Right cardiac atrium (tissue), 5 donors: ENCODE measurements around the gene PPP1R11. TPM values are rescaled to one million over a fixed set of nuclear protein-coding genes. Genes with fewer than 3 reads are reported as not detected.
"Not testable (repeated sequence)": the region's sequence is repeated elsewhere in the genome, so short reads cannot be mapped to it uniquely, and the experiment has no call there.

ENCODE experiments used
- ATAC-seq, 2 donors: fragments of 200-7000 bp; cut with Tn5 transposase; one replicate each; pipeline versions ENCODE4 v1.8.0 to v1.9.1; 2020; ENCODE audit warnings: moderate library complexity in 2 of 2, mild to moderate bottlenecking in 1 of 2
- DNase-seq, 3 donors: peaks; one replicate each; pipeline ENCODE4 v3.0.0-alpha.2; 2020
- H3K27ac ChIP-seq: one replicate; pipeline ENCODE4 v1.5.1; 2013; ENCODE audit warnings: mild to moderate bottlenecking, low read length, control low read depth, moderate library complexity
- H3K27me3 ChIP-seq: one replicate; pipeline ENCODE4 v1.6.1; 2013; ENCODE audit not compliant: control insufficient read depth, insufficient read depth
- H3K4me1 ChIP-seq: one replicate; pipeline ENCODE4 v1.6.1; 2013; ENCODE audit warnings: low read length; ENCODE audit not compliant: control insufficient read depth, insufficient read depth
- H3K4me3 ChIP-seq: one replicate; pipeline ENCODE4 v1.5.1; 2013; ENCODE audit warnings: low read length, control low read depth
- H3K9me3 ChIP-seq: one replicate; pipeline ENCODE4 v1.6.1; 2013; ENCODE audit warnings: low read length; ENCODE audit not compliant: control insufficient read depth
- WGBS: extraction: QIAGEN DNeasy Blood & Tissue Kit; methylation state at CpG from one replicate; pipeline ENCODE4 v1.1.7; 2013; 5-methylcytosine and 5-hydroxymethylcytosine counted together
- intact Hi-C, 4 donors: fragments of 100-400 bp; cut with DNase I; formaldehyde crosslinking; loops; one replicate each; pipeline versions ENCODE4 v1.11.0 to v1.14.0; 2022 to 2023
- polyA plus RNA-seq: library from polyadenylated mRNA; stranded (reverse); fragments of 200-250 nt; gene quantifications from one replicate; pipeline ENCODE4 v1.2.3, GENCODE V29; 2013
- total RNA-seq, 4 donors: library from RNA; stranded (reverse); fragmentation: NEBNext Ultra II Directional; extraction: Animal tissue kit (Norgen Biotek cat#: 25700); gene quantifications; one replicate each; pipeline ENCODE4 v1.2.1, GENCODE V29; 2021
- donor health status: healthy with polysubstance abuse.
- donor health status: DM: no; HTN: yes; CAD: no.
- donor health status: DM: no; HTN: no; CAD: no.
- donor health status: DM: no; HTN: yes; CAD: no; lungs with severe emphysema.
- donor health status: DM: yes; HTN: yes; CAD: no.

Gene PPP1R11
- total and polyA plus RNA-seq, 5 donors, result 50.3 to 59.3 (median 51.0) TPM

- Histone ChIP-seq H3K27me3 (peaks cover 2% of the 10 kb centered on the region), H3K9me3 (no peaks in the 10 kb centered on the region), H3K4me1 (no peaks in the 10 kb centered on the region), H3K4me3 (no peak overlapping the region), H3K27ac (no peak overlapping the region)
- intact Hi-C loops, result no loop called here
- 76% methylated on average over 10 of the region's 10 CpGs for WGBS
- no peak for ATAC-seq
- DNase-seq, result no peak
These were observed 45.5 kb downstream of the PPP1R11 start for GRCh38 chr6:30112402-30112994.

DNA sequence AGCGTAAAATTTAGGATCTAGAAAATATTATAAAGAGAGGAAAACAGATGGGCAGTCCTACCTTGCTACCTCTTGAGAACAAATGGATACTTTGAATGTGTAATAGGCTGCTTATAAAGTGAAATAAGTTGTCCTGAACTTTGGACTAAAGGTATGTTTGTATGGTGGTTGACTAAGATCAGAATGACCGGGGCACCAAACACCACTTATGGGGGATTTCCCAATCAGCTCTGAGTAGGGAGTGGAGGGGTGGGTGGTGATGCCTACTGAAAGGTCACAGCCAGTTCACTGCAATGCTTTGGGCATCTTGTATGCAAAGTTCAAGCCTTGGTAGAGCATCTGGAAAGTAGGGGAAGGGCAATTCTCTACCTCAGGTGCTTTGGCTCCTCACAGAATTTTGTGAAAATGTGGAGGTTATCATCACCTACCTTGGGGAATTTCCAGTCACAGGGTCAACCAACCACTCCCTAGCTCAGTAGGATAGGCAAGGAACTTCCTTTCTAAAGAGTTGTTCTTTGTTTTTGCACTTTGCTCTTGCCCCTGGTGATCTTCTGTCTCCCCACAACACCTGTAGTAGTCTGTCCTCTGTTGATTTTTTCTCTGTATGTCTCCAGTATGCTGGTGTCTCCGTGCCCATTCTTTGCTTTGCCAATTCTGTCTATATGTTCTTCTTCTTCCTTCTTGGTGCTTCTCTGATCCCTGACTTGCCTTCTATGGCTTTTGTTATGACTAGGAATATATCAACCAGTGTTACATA lies 46.2 kb downstream of the PPP1R11 start, which contains the start of gene TRIM31:
TSS of gene TRIM31 (minus strand) at position 88 of the 757 bp plus-strand sequence. CDS start 285 bp downstream, outside the sequence.
- Histone ChIP-seq H3K27me3 (peaks cover 2% of the 10 kb centered on the region), H3K4me1 (no peaks in the 10 kb centered on the region), H3K27ac (no peak within 1 kb of the TSS), H3K9me3 (no peaks in the 10 kb centered on the region), H3K4me3 (no peak within 1 kb of the TSS)
- DNase-seq (no peak), ATAC-seq (no peak)
- WGBS, result 78% methylated on average over 3 of the region's 3 CpGs
- intact Hi-C loops, result no loop called here

- no peak for DNase-seq
- H3K27me3 ChIP-seq, result peaks cover 2% of the 10 kb centered on the region
- H3K4me3 ChIP-seq, result no peak overlapping the region
- ATAC-seq, result no peak
- no peaks in the 10 kb centered on the region for H3K4me1 ChIP-seq
- 67% methylated on average over 1 of the region's 1 CpG for WGBS
- no peak overlapping the region for H3K27ac ChIP-seq
- no peaks in the 10 kb centered on the region for H3K9me3 ChIP-seq
- intact Hi-C loops, result no loop called here
These were observed 46.8 kb downstream of the PPP1R11 start for GRCh38 chr6:30113841-30114240.

GRCh38 chr6:30116724-30117123 lies 49.7 kb downstream of the PPP1R11 start:
- Histone ChIP-seq H3K4me3 (no peak overlapping the region), H3K4me1 (no peaks in the 10 kb centered on the region), H3K27ac (no peak overlapping the region), H3K9me3 (no peaks in the 10 kb centered on the region), H3K27me3 (peaks cover 2% of the 10 kb centered on the region)
- no peak for ATAC-seq
- WGBS, result 75% methylated on average over 6 of the region's 6 CpGs
- intact Hi-C loops, result no loop called here
- DNase-seq, result no peak

DNA sequence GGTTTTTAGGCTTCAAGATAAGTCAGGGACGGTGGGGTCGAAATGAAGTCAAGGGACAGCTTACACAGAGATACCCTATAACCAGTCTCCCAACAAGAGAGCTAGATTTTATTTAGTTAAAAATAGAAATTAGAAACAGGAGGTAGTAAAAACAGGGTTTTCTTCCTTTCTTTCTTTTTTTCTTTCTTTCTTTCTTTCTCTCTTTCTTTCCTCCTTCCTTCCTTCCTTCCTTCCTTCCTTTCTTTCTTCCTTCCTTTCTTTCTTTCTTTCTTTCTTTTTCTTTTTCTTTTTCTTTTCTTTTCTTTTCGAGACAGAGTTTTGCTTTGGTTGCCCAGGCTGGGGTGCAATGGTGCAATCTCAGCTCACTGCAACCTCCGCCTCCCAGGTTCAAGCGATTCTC lies 51.7 kb downstream of the PPP1R11 start:
- DNase-seq, ATAC-seq, intact Hi-C loops, H3K4me3 ChIP-seq, H3K27me3 ChIP-seq, H3K9me3 ChIP-seq, H3K4me1 ChIP-seq, H3K27ac ChIP-seq: not testable (repeated sequence)
- 83% methylated on average over 5 of the region's 5 CpGs for WGBS

Other genes starting within 250 kb of the PPP1R11 start
- 1 to 10 TPM in 1 of 4 donors, under 1 TPM in 1, not detected in 2; 0.18 to 1.2 TPM for gene HLA-G, start 239.4 kb upstream of the PPP1R11 start, total RNA-seq
- gene HLA-G, start 239.4 kb upstream of the PPP1R11 start, polyA plus RNA-seq, result not detected
- gene HLA-A, start 124.7 kb upstream of the PPP1R11 start, total RNA-seq, result 100 to 1,000 TPM; 215 to 449 (median 319) TPM
- 287 TPM for gene HLA-A, start 124.7 kb upstream of the PPP1R11 start, polyA plus RNA-seq
- gene POLR1H, start 5.9 kb upstream of the PPP1R11 start, total RNA-seq, result 10 to 100 TPM; 15.0 to 18.9 (median 16.9) TPM
- 20.3 TPM for gene POLR1H, start 5.9 kb upstream of the PPP1R11 start, polyA plus RNA-seq
- gene RNF39, start 8.6 kb downstream of the PPP1R11 start, total RNA-seq, result not detected
- not detected for gene RNF39, start 8.6 kb downstream of the PPP1R11 start, polyA plus RNA-seq
- not detected for gene TRIM31, start 45.9 kb downstream of the PPP1R11 start, total RNA-seq
- gene TRIM31, start 45.9 kb downstream of the PPP1R11 start, polyA plus RNA-seq, result not detected
- not detected for gene TRIM40, start 68.9 kb downstream of the PPP1R11 start, total RNA-seq
- gene TRIM40, start 68.9 kb downstream of the PPP1R11 start, polyA plus RNA-seq, result not detected
- gene TRIM10, start 94.0 kb downstream of the PPP1R11 start, total RNA-seq, result not detected
- not detected for gene TRIM10, start 94.0 kb downstream of the PPP1R11 start, polyA plus RNA-seq
- not detected for gene TRIM15, start 96.3 kb downstream of the PPP1R11 start, total RNA-seq
- not detected for gene TRIM15, start 96.3 kb downstream of the PPP1R11 start, polyA plus RNA-seq
- 10 to 100 TPM; 19.9 to 27.1 (median 25.1) TPM for gene TRIM26, start 146.2 kb downstream of the PPP1R11 start, total RNA-seq
- 19.6 TPM for gene TRIM26, start 146.2 kb downstream of the PPP1R11 start, polyA plus RNA-seq